GM10266 (cell line): ENCODE measurements around the gene SPAAR.
A peak's percentile ranks its signal among the peaks of the same experiment; 100 is the strongest.
"Not testable (repeated sequence)": the region's sequence is repeated elsewhere in the genome, so short reads cannot be mapped to it uniquely, and the experiment has no call there.

Source experiments
- DNase-seq: peaks from one replicate; pipeline ENCODE4 v3.0.0; 2012; ENCODE audit errors: extremely low spot score
- TF ChIP-seq, protein P1 (sequence below): IDR thresholded peaks from 2 replicates; pipeline ENCODE4 v1.5.1; 2012; ENCODE audit warnings: mild to moderate bottlenecking, low read depth; ENCODE audit not compliant: control insufficient read depth, insufficient read depth; ENCODE audit errors: missing control alignments

The SPAAR gene

DNA sequence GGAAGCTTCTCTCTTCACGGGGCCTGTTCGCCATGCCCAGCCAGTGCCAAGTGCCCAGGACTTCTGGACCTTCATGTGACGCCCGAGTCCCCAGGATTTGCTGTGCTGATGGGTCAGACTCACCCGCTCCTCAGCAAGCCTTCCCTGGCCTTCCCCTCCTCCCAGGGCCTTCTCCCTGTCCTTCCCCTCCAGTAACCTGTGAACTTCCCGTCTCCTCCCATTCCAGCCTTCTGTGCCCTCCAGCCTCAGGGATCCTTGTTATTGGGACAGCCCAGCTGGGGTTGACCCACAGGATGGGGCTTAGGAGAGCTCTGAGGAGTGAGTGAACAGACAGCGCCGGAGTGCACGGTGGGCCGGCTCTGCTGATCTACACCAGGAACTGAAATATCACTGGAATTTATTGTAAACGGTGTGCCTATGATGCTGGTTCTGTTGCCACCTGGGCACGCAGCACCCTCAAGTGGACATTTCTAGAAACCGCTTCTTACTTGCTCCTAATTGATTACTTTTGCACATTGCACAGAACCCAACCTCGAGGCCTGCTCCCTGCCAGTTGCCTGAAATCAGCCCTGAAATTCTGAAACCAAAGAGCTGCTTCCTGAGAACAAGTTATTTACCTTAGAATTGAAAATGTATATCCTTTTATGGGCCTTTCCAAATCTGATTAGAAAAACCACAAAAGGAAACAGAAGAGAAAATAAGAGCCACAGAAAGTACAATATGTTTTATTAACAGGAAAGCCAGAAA, 1.5 kb downstream of the SPAAR start:
- DNase-seq: no peak
- TF ChIP-seq, protein P1, sequence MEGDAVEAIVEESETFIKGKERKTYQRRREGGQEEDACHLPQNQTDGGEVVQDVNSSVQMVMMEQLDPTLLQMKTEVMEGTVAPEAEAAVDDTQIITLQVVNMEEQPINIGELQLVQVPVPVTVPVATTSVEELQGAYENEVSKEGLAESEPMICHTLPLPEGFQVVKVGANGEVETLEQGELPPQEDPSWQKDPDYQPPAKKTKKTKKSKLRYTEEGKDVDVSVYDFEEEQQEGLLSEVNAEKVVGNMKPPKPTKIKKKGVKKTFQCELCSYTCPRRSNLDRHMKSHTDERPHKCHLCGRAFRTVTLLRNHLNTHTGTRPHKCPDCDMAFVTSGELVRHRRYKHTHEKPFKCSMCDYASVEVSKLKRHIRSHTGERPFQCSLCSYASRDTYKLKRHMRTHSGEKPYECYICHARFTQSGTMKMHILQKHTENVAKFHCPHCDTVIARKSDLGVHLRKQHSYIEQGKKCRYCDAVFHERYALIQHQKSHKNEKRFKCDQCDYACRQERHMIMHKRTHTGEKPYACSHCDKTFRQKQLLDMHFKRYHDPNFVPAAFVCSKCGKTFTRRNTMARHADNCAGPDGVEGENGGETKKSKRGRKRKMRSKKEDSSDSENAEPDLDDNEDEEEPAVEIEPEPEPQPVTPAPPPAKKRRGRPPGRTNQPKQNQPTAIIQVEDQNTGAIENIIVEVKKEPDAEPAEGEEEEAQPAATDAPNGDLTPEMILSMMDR: peak; percentile 42

DNA sequence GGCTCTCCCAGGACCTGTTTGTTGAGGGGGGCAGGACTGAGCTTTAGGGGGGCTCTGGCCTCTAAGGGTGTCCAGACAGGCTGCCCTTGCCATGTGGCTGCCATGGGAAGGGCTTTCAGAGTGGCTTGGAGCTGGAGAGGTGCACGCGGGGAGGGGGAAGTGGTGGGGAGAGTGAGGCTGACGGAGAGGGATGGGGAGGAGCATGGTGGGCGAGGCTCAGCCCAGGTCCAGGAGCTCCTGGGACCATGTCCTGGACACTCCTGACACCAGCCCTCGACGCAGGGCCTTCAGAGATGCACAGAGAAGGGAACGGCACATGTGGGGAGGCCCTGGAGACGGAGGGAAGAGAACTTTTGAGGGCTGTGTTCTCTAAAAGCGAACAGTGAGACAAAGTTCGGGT, 2.4 kb downstream of the SPAAR start:
- no peak for DNase-seq

DNA sequence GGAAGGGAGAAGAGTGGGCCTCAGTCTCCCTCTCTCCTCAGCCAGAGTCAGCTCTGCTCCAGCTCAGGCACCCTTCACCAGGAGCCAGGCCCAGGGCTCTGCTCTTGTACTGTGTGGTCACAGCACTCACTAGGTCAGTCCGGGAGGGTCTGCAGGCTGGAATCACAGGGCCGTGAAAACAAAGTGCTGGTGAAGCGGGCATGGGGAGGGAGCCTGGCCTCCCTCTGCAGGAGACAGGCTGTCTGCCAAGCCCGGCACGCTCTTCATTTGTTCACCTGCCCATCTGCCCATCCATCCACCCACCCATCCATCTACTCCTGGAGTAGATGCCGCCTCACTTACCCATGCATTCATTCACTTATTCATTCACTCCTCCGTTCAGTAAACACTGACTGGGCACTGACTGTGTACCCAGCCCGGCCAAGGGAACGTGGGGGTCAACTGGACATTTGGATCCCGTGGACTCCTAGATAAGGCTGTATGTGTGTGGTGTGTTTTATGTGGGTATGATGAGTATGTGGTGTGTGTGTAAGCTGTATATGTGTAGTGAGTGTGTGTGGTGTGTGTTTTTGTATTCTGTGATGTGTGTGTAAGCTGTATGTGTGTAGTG, 3.6 kb downstream of the SPAAR start:
- no peak for DNase-seq
- TF ChIP-seq, protein P1: no peak

More for the DNA sequence above, 2.4 kb downstream of the SPAAR start:
- TF ChIP-seq, protein P1: no peak

DNA sequence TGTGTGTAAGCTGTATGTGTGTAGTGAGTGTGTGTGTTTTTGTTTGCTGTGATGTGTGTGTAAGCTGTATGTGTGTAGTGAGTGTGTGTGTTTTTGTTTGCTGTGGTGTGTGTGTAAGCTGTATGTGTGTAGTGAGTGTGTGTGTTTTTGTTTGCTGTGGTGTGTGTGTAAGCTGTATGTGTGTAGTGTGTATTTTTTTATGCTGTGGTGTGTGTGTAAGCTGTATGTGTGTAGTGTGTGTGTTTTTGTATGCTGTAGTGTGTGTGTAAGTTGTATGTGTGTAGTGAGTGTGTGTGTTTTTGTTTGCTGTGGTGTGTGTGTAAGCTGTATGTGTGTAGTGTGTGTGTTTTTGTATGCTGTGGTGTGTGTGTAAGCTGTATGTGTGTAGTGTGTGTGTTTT, 4.1 kb downstream of the SPAAR start:
- DNase-seq: not testable (repeated sequence)

DNA sequence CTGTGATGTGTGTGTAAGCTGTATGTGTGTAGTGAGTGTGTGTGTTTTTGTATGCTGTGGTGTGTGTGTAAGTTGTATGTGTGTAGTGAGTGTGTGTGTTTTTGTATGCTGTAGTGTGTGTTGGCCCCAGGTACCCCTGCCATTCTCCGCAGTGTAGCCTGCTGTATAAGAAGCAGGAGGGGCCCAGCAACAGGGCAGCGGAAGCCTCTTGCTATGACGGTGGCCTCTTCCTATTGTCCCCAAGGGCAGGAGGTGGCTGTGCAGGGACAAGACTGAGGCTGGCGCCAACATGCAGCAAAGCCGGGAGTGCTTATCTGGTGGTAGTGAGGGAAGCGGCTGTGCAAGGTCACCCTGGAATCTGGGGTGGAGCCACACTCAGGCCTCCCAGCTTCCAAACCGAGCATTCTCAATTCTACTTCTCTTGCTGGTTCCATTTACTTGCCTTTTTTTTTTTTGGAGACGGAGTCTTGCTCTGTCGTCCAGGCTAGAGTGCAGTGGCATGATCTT, 5.1 kb downstream of the SPAAR start:
- TF ChIP-seq, protein P1: no peak
- no peak for DNase-seq

DNA sequence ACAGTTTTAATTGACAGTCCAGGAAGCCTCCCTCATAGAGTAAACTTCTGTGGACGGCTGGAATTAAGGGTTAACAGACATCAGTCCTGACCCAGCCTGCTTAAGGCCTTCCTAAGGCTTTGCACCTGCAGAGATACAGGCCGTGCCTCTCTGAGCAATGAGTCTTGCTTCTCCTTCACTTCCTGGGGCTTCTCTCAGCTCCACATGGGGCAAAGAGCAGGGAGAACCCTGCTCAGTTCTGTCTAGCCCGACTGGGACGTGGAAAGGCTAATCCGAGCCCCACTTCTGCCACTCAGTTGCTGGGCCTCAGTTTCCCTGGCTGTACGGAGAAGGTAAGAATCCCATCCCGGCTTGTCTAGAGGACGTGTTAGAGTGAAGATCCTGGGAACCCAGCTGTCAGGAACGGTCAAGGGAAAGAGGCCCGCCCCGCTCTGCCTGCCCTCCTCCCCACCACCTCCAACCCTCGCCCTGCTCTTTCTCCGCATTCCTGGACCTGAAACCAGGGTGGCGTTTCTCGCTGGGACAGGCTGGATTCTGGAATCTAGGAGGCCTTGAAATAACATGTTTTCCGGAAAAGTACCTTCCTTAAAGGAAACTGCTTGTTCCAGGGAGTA, 6.5 kb downstream of the SPAAR start:
- no peak for DNase-seq

DNA sequence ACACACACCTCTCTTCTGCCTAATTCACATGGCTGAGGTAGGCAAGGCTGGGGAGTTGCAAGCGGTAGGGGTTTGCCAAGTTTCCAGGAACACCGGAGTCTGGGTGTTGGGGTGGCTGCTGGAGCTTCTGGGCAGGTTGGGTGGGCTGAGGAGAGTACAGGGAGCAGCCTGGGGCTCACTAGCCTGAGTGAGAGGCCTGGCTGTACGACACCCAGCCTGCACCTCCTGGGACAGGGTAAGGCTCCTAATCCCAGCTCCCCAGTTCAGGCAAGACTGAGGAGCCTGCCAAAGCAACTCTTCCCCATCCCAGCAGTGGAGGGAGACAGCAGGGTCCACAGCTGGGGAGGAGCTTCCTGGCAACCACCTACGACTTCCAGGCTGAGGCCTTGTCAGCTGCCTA, 8.0 kb downstream of the SPAAR start:
- TF ChIP-seq, protein P1: no peak
- no peak for DNase-seq

More for the DNA sequence above, 6.5 kb downstream of the SPAAR start:
- TF ChIP-seq, protein P1: no peak
